Stimulated activated memory B cell treated with anti-CD40 and anti-IgM and Interleukin-4, amounts not matched to agents 10 μg/mL and 1 μg/mL and 100 μg/mL, for 72 hours (primary cell): ENCODE data around the gene TBC1D22A.
A peak's percentile ranks its signal among the peaks of the same experiment; 100 is the strongest.

Experiments
- ATAC-seq: fragments of 150-1000 bp; cut with Tn5 transposase; 2 replicates; pipeline ENCODE4 v1.10.0; 2021
- H3K27ac Mint-ChIP-seq: one replicate; pipeline ENCODE4 v1.8.0; 2022; ENCODE audit warnings: mild to moderate bottlenecking, mixed read lengths
- H3K27me3 Mint-ChIP-seq: one replicate; pipeline ENCODE4 v1.8.0; 2022; ENCODE audit warnings: mixed read lengths
- H3K36me3 Mint-ChIP-seq: one replicate; pipeline ENCODE4 v1.8.0; 2022; ENCODE audit warnings: mixed read lengths
- H3K4me1 Mint-ChIP-seq: one replicate; pipeline ENCODE4 v1.8.0; 2022; ENCODE audit warnings: mixed read lengths
- H3K4me3 Mint-ChIP-seq: one replicate; pipeline ENCODE4 v1.8.0; 2022; ENCODE audit warnings: mild to moderate bottlenecking, moderate library complexity, mixed read lengths
- H3K9me3 Mint-ChIP-seq: one replicate; pipeline ENCODE4 v1.8.0; 2022; ENCODE audit warnings: mixed read lengths

The TBC1D22A gene

GRCh38 chr22:46881373-46882118 is 119.1 kb downstream of the TBC1D22A start:
- H3K4me3 Mint-ChIP-seq: no peak overlapping the region
- ATAC-seq: no peak
- H3K4me1 Mint-ChIP-seq: peaks cover 61% of the 10 kb centered on the region
- H3K9me3 Mint-ChIP-seq: no peaks in the 10 kb centered on the region
- no peak overlapping the region for H3K27ac Mint-ChIP-seq
- H3K36me3 Mint-ChIP-seq: peaks cover 67% of the 10 kb centered on the region
- H3K27me3 Mint-ChIP-seq: no peaks in the 10 kb centered on the region

GRCh38 chr22:46883092-46883910 is 120.9 kb downstream of the TBC1D22A start:
- Mint-ChIP-seq H3K27me3 (no peaks in the 10 kb centered on the region), H3K27ac (no peak overlapping the region), H3K36me3 (peaks cover 70% of the 10 kb centered on the region), H3K9me3 (no peaks in the 10 kb centered on the region), H3K4me3 (no peak overlapping the region), H3K4me1 (peaks cover 47% of the 10 kb centered on the region)
- no peak for ATAC-seq

- no peak overlapping the region for H3K4me3 Mint-ChIP-seq
- no peak for ATAC-seq
- no peaks in the 10 kb centered on the region for H3K27me3 Mint-ChIP-seq
- H3K4me1 Mint-ChIP-seq: peaks cover 37% of the 10 kb centered on the region
- peaks cover 63% of the 10 kb centered on the region for H3K36me3 Mint-ChIP-seq
- no peaks in the 10 kb centered on the region for H3K9me3 Mint-ChIP-seq
- no peak overlapping the region for H3K27ac Mint-ChIP-seq
Measured at GRCh38 chr22:46884365-46884764, 121.9 kb downstream of the TBC1D22A start.

- ATAC-seq: no peak
- H3K4me1 Mint-ChIP-seq: peaks cover 15% of the 10 kb centered on the region
- H3K27me3 Mint-ChIP-seq: no peaks in the 10 kb centered on the region
- H3K36me3 Mint-ChIP-seq: peaks cover 59% of the 10 kb centered on the region
- H3K27ac Mint-ChIP-seq: no peak overlapping the region
- H3K4me3 Mint-ChIP-seq: no peak overlapping the region
- no peaks in the 10 kb centered on the region for H3K9me3 Mint-ChIP-seq
Measured at GRCh38 chr22:46887978-46888377, 125.5 kb downstream of the TBC1D22A start.

GRCh38 chr22:46890819-46891218 is 128.4 kb downstream of the TBC1D22A start:
- no peak for ATAC-seq
- no peak overlapping the region for H3K4me3 Mint-ChIP-seq
- H3K4me1 Mint-ChIP-seq: peaks cover 15% of the 10 kb centered on the region
- peaks cover 64% of the 10 kb centered on the region for H3K36me3 Mint-ChIP-seq
- H3K27ac Mint-ChIP-seq: no peak overlapping the region
- no peaks in the 10 kb centered on the region for H3K27me3 Mint-ChIP-seq
- no peaks in the 10 kb centered on the region for H3K9me3 Mint-ChIP-seq

- Mint-ChIP-seq H3K27ac (no peak overlapping the region), H3K4me1 (peaks cover 22% of the 10 kb centered on the region), H3K36me3 (peaks cover 64% of the 10 kb centered on the region), H3K27me3 (no peaks in the 10 kb centered on the region), H3K4me3 (no peak overlapping the region), H3K9me3 (no peaks in the 10 kb centered on the region)
- no peak for ATAC-seq
Measured at GRCh38 chr22:46891382-46891951, 129.0 kb downstream of the TBC1D22A start.

GRCh38 chr22:46892866-46893265 is 130.4 kb downstream of the TBC1D22A start:
- Mint-ChIP-seq H3K9me3 (no peaks in the 10 kb centered on the region), H3K27ac (no peak overlapping the region)

GRCh38 chr22:46893281-46894020 is 131.0 kb downstream of the TBC1D22A start:
- peaks cover 36% of the 10 kb centered on the region for H3K4me1 Mint-ChIP-seq
- H3K9me3 Mint-ChIP-seq: no peaks in the 10 kb centered on the region
- peaks cover 69% of the 10 kb centered on the region for H3K36me3 Mint-ChIP-seq
- no peak overlapping the region for H3K4me3 Mint-ChIP-seq
- H3K27me3 Mint-ChIP-seq: no peaks in the 10 kb centered on the region
- no peak for ATAC-seq
- H3K27ac Mint-ChIP-seq: no peak overlapping the region

More at GRCh38 chr22:46892866-46893265, 130.4 kb downstream of the TBC1D22A start:
- Mint-ChIP-seq H3K4me3 (no peak overlapping the region), H3K27me3 (no peaks in the 10 kb centered on the region), H3K36me3 (peaks cover 70% of the 10 kb centered on the region), H3K4me1 (peaks cover 31% of the 10 kb centered on the region)
- ATAC-seq: no peak

- peaks cover 42% of the 10 kb centered on the region for H3K4me1 Mint-ChIP-seq
- H3K27ac Mint-ChIP-seq: no peak overlapping the region
- ATAC-seq: no peak
- peaks cover 74% of the 10 kb centered on the region for H3K36me3 Mint-ChIP-seq
- H3K27me3 Mint-ChIP-seq: no peaks in the 10 kb centered on the region
- H3K9me3 Mint-ChIP-seq: no peaks in the 10 kb centered on the region
- no peak overlapping the region for H3K4me3 Mint-ChIP-seq
Measured at GRCh38 chr22:46894081-46894671, 131.7 kb downstream of the TBC1D22A start.

- Mint-ChIP-seq H3K27ac (peak overlapping the region; percentile 69), H3K9me3 (no peaks in the 10 kb centered on the region), H3K4me1 (peaks cover 41% of the 10 kb centered on the region), H3K27me3 (no peaks in the 10 kb centered on the region), H3K36me3 (peaks cover 73% of the 10 kb centered on the region), H3K4me3 (no peak overlapping the region)
- ATAC-seq: no peak
Measured at GRCh38 chr22:46894851-46895640, 132.6 kb downstream of the TBC1D22A start.

- peaks cover 47% of the 10 kb centered on the region for H3K4me1 Mint-ChIP-seq
- no peaks in the 10 kb centered on the region for H3K9me3 Mint-ChIP-seq
- peak overlapping the region; percentile 69 for H3K27ac Mint-ChIP-seq
- H3K4me3 Mint-ChIP-seq: no peak overlapping the region
- H3K27me3 Mint-ChIP-seq: no peaks in the 10 kb centered on the region
- H3K36me3 Mint-ChIP-seq: peaks cover 75% of the 10 kb centered on the region
- ATAC-seq: no peak
Measured at GRCh38 chr22:46895753-46896152, 133.3 kb downstream of the TBC1D22A start.

- peaks cover 47% of the 10 kb centered on the region for H3K4me1 Mint-ChIP-seq
- no peak overlapping the region for H3K4me3 Mint-ChIP-seq
- no peaks in the 10 kb centered on the region for H3K27me3 Mint-ChIP-seq
- peaks cover 75% of the 10 kb centered on the region for H3K36me3 Mint-ChIP-seq
- H3K27ac Mint-ChIP-seq: peak overlapping the region; percentile 69
- no peaks in the 10 kb centered on the region for H3K9me3 Mint-ChIP-seq
- no peak for ATAC-seq
Measured at GRCh38 chr22:46896166-46896565, 133.7 kb downstream of the TBC1D22A start.

GRCh38 chr22:46896568-46897245 is 134.3 kb downstream of the TBC1D22A start:
- ATAC-seq: peak; percentile 54
- H3K27me3 Mint-ChIP-seq: no peaks in the 10 kb centered on the region
- H3K9me3 Mint-ChIP-seq: no peaks in the 10 kb centered on the region
- peak overlapping the region; percentile 4 for H3K4me3 Mint-ChIP-seq
- peaks cover 80% of the 10 kb centered on the region for H3K36me3 Mint-ChIP-seq
- H3K4me1 Mint-ChIP-seq: peaks cover 47% of the 10 kb centered on the region
- peak overlapping the region; percentile 69 for H3K27ac Mint-ChIP-seq

GRCh38 chr22:46897246-46897623 is 134.8 kb downstream of the TBC1D22A start:
- H3K27ac Mint-ChIP-seq: peak overlapping the region; percentile 69
- ATAC-seq: no peak
- H3K36me3 Mint-ChIP-seq: peaks cover 83% of the 10 kb centered on the region

More at GRCh38 chr22:46897246-46897623, 134.8 kb downstream of the TBC1D22A start:
- Mint-ChIP-seq H3K27me3 (no peaks in the 10 kb centered on the region), H3K4me3 (no peak overlapping the region), H3K4me1 (peaks cover 47% of the 10 kb centered on the region), H3K9me3 (no peaks in the 10 kb centered on the region)
